ENCODE results near the gene GABRG3. TPM values are rescaled to one million over a fixed set of nuclear protein-coding genes. Genes with fewer than 3 reads are reported as not detected.

The GABRG3 gene
- total RNA-seq, 3 donors from 2014 or later = 0.15 to 0.33 TPM; not detected in 1

GRCh38 chr15:27231811-27232210, 260.8 kb downstream of the GABRG3 start:
- DNase-seq (ENCODE audit: low spot score in 2 of 2) = no peak
- Histone ChIP-seq H3K4me1 (no peaks in the 10 kb centered on the region), H3K27ac (no peak overlapping the region), H3K4me3 (no peak overlapping the region), H3K36me3 (no peaks in the 10 kb centered on the region), H3K27me3 (no peaks in the 10 kb centered on the region), H3K9me3 (no peaks in the 10 kb centered on the region)
- intact Hi-C loops (cut with DNase I; ENCODE audit: low total_unique reads) = no loop called here
- TF ChIP-seq POLR2AphosphoS5 (IDR thresholded peaks at IDR 0.05) (no peak), CTCF (IDR thresholded peaks at IDR 0.05) (no peak), POLR2A (IDR thresholded peaks at IDR 0.05) (no peak)

GRCh38 chr15:27232876-27233275, 261.9 kb downstream of the GABRG3 start:
- Histone ChIP-seq H3K27me3 (no peaks in the 10 kb centered on the region), H3K4me3 (no peak overlapping the region), H3K4me1 (no peaks in the 10 kb centered on the region), H3K9me3 (no peaks in the 10 kb centered on the region), H3K27ac (no peak overlapping the region), H3K36me3 (no peaks in the 10 kb centered on the region)
- no peak for TF ChIP-seq POLR2A (IDR thresholded peaks at IDR 0.05)
- no peak for TF ChIP-seq CTCF (IDR thresholded peaks at IDR 0.05)
- intact Hi-C loops (cut with DNase I; ENCODE audit: low total_unique reads) = no loop called here
- DNase-seq (ENCODE audit: low spot score in 2 of 2) = no peak

- Histone ChIP-seq H3K27ac (no peak overlapping the region), H3K4me1 (no peaks in the 10 kb centered on the region), H3K4me3 (no peak overlapping the region), H3K36me3 (no peaks in the 10 kb centered on the region), H3K9me3 (no peaks in the 10 kb centered on the region), H3K27me3 (no peaks in the 10 kb centered on the region)
- no peak for DNase-seq (ENCODE audit: low spot score in 2 of 2)
- TF ChIP-seq POLR2A (IDR thresholded peaks at IDR 0.05) = no peak
- TF ChIP-seq POLR2AphosphoS5 (IDR thresholded peaks at IDR 0.05) = no peak
- TF ChIP-seq CTCF (IDR thresholded peaks at IDR 0.05) = no peak
- intact Hi-C loops (cut with DNase I; ENCODE audit: low total_unique reads) = no loop called here
These were observed 263.6 kb downstream of the GABRG3 start for GRCh38 chr15:27234593-27234992.

GRCh38 chr15:27235161-27235560, 264.2 kb downstream of the GABRG3 start:
- H3K4me3 ChIP-seq = no peak overlapping the region
- intact Hi-C loops (cut with DNase I; ENCODE audit: low total_unique reads) = no loop called here
- no peak for DNase-seq (ENCODE audit: low spot score in 2 of 2)

GRCh38 chr15:27235681-27236080, 264.7 kb downstream of the GABRG3 start:
- Histone ChIP-seq H3K36me3 (no peaks in the 10 kb centered on the region), H3K4me3 (no peak overlapping the region), H3K4me1 (no peaks in the 10 kb centered on the region), H3K9me3 (no peaks in the 10 kb centered on the region), H3K27me3 (no peaks in the 10 kb centered on the region), H3K27ac (no peak overlapping the region)
- DNase-seq (ENCODE audit: low spot score in 2 of 2) = no peak
- TF ChIP-seq POLR2A (IDR thresholded peaks at IDR 0.05) (no peak), CTCF (IDR thresholded peaks at IDR 0.05) (no peak), POLR2AphosphoS5 (IDR thresholded peaks at IDR 0.05) (no peak)
- intact Hi-C loops (cut with DNase I; ENCODE audit: low total_unique reads) = no loop called here

More at GRCh38 chr15:27235161-27235560, 264.2 kb downstream of the GABRG3 start:
- Histone ChIP-seq H3K4me1 (no peaks in the 10 kb centered on the region), H3K27ac (no peak overlapping the region), H3K36me3 (no peaks in the 10 kb centered on the region), H3K27me3 (no peaks in the 10 kb centered on the region), H3K9me3 (no peaks in the 10 kb centered on the region)
- TF ChIP-seq POLR2AphosphoS5 (IDR thresholded peaks at IDR 0.05) = no peak
- TF ChIP-seq CTCF (IDR thresholded peaks at IDR 0.05) = no peak

Measured in breast epithelium (tissue), 4 donors.